ENCODE measurements around the gene CA11.
"Not testable (repeated sequence)": the region's sequence is repeated elsewhere in the genome, so short reads cannot be mapped to it uniquely, and the experiment has no call there.

CA11 gene

GRCh38 chr19:48668761-48669160 is 22.8 kb upstream of the CA11 start:
- DNase-seq: no peak

GRCh38 chr19:48668332-48668731 is 22.3 kb upstream of the CA11 start:
- no peak for DNase-seq

GRCh38 chr19:48665786-48666185 is 19.8 kb upstream of the CA11 start:
- no peak for DNase-seq

GRCh38 chr19:48664476-48664875 is 18.5 kb upstream of the CA11 start:
- no peak for DNase-seq

GRCh38 chr19:48663667-48664066 is 17.7 kb upstream of the CA11 start:
- DNase-seq: no peak

GRCh38 chr19:48661711-48662090 is 15.7 kb upstream of the CA11 start:
- no peak for DNase-seq

GRCh38 chr19:48660852-48661710 is 15.1 kb upstream of the CA11 start:
- DNase-seq: peak; percentile 53

GRCh38 chr19:48659768-48660167 is 13.8 kb upstream of the CA11 start:
- DNase-seq: no peak

- no peak for DNase-seq
Observed at GRCh38 chr19:48658483-48658882, 12.5 kb upstream of the CA11 start.

- DNase-seq: not testable (repeated sequence)
Observed at GRCh38 chr19:48657828-48658227, 11.8 kb upstream of the CA11 start.

- DNase-seq: no peak
Observed at GRCh38 chr19:48656840-48657474, 11.0 kb upstream of the CA11 start.

- no peak for DNase-seq
Observed at GRCh38 chr19:48654299-48655059, 8.5 kb upstream of the CA11 start.

- DNase-seq: no peak
Observed at GRCh38 chr19:48651683-48652048, 5.7 kb upstream of the CA11 start.

GRCh38 chr19:48650974-48651682 is 5.1 kb upstream of the CA11 start:
- DNase-seq: no peak

- DNase-seq: no peak
Observed at GRCh38 chr19:48648134-48648533, 2.1 kb upstream of the CA11 start.

- no peak for DNase-seq
Observed at GRCh38 chr19:48646722-48647216, 782 bp upstream of the CA11 start.

GRCh38 chr19:48645620-48646000 is 377 bp downstream of the CA11 start:
- DNase-seq: no peak

- DNase-seq: peak; percentile 65
Observed at GRCh38 chr19:48644839-48645619, 958 bp downstream of the CA11 start.

GRCh38 chr19:48644355-48644754 is 1.6 kb downstream of the CA11 start:
- DNase-seq: no peak

GRCh38 chr19:48642862-48643261 is 3.1 kb downstream of the CA11 start:
- DNase-seq: no peak

- no peak for DNase-seq
Observed at GRCh38 chr19:48641850-48642249, 4.1 kb downstream of the CA11 start.

Data from activated CD4-positive, alpha-beta T cell treated with anti-CD3 and anti-CD28 coated beads for 1 hour (primary cell).